Sciatic nerve (tissue), 2 donors: ENCODE results near the gene TCAP. TPM values are rescaled to one million over a fixed set of nuclear protein-coding genes. Genes with fewer than 3 reads are reported as not detected.
A peak's percentile ranks its signal among the peaks of the same experiment; 100 is the strongest.

Experiments used
- ATAC-seq: fragments of 200-7000 bp; cut with Tn5 transposase; one replicate; pipeline ENCODE4 v1.9.1; 2020; ENCODE audit warnings: mild to moderate bottlenecking, moderate library complexity
- DNase-seq: peaks from one replicate; pipeline ENCODE4 v3.0.0-alpha.2; 2020; ENCODE audit warnings: low spot score
- intact Hi-C: fragments of 100-400 bp; cut with DNase I; formaldehyde crosslinking; loops from one replicate; pipeline ENCODE4 v1.14.2; 2022
- total RNA-seq: library from RNA; stranded (reverse); fragmentation: NEBNext Ultra II Directional; extraction: Animal tissue kit (Norgen Biotek cat#: 25700); gene quantifications from one replicate; pipeline ENCODE4 v1.2.1, GENCODE V29; 2021
- donor health status: DM: no; HTN: no; CAD: no.
- donor health status: DM: no; HTN: no; CAD: no.

TCAP gene
- total RNA-seq, 1 donor from 2014 or later = 2.0 TPM

GRCh38 chr17:39642291-39643074 is 22.7 kb upstream of the TCAP start:
- no peak for ATAC-seq
- intact Hi-C loops = no loop called here
- DNase-seq = no peak

GRCh38 chr17:39643271-39643670 is 21.9 kb upstream of the TCAP start:
- ATAC-seq (no peak), DNase-seq (no peak)

GRCh38 chr17:39647256-39647655 is 17.9 kb upstream of the TCAP start:
- intact Hi-C loops = loop anchor here (5.0 kb wide), 1 partner anchor 825 kb away; no protein-coding TSS in a partner anchor
- no peak for ATAC-seq

More at GRCh38 chr17:39643271-39643670, 21.9 kb upstream of the TCAP start:
- intact Hi-C loops = no loop called here

GRCh38 chr17:39648616-39649366 is 16.4 kb upstream of the TCAP start:
- ATAC-seq (no peak), DNase-seq (no peak)
- intact Hi-C loops = loop anchor here (5.0 kb wide), 1 partner anchor 824 kb away; no protein-coding TSS in a partner anchor

More at GRCh38 chr17:39647256-39647655, 17.9 kb upstream of the TCAP start:
- DNase-seq = no peak

- ATAC-seq (no peak), DNase-seq (no peak)
- intact Hi-C loops = no loop called here
These were observed 15.0 kb upstream of the TCAP start for GRCh38 chr17:39650121-39650579.

- no peak for DNase-seq
- no peak for ATAC-seq
- intact Hi-C loops = no loop called here
These were observed 13.1 kb upstream of the TCAP start for GRCh38 chr17:39651923-39652586.

- peak; percentile 71 for ATAC-seq
- intact Hi-C loops = no loop called here
- DNase-seq = no peak
These were observed 12.4 kb upstream of the TCAP start for GRCh38 chr17:39652587-39653315.

- DNase-seq (no peak), ATAC-seq (peak; percentile 14)
- intact Hi-C loops = no loop called here
These were observed 11.9 kb upstream of the TCAP start for GRCh38 chr17:39653316-39653661.

- intact Hi-C loops = no loop called here
- ATAC-seq (peak; percentile 71), DNase-seq (peak; percentile 85)
These were observed 11.4 kb upstream of the TCAP start for GRCh38 chr17:39653662-39654331.

- DNase-seq (no peak), ATAC-seq (no peak)
- intact Hi-C loops = no loop called here
These were observed 10.0 kb upstream of the TCAP start for GRCh38 chr17:39655105-39655504.

- intact Hi-C loops = no loop called here
- DNase-seq = no peak
- no peak for ATAC-seq
These were observed 6.8 kb upstream of the TCAP start for GRCh38 chr17:39658346-39658745.

GRCh38 chr17:39658760-39659159 is 6.4 kb upstream of the TCAP start:
- DNase-seq (no peak), ATAC-seq (no peak)
- intact Hi-C loops = no loop called here

- DNase-seq = no peak
- intact Hi-C loops = no loop called here
- ATAC-seq = peak; percentile 41
These were observed 5.7 kb upstream of the TCAP start for GRCh38 chr17:39659279-39660010.

GRCh38 chr17:39660011-39660360 is 5.2 kb upstream of the TCAP start:
- DNase-seq = no peak
- intact Hi-C loops = no loop called here
- ATAC-seq = no peak

- DNase-seq (no peak), ATAC-seq (no peak)
- intact Hi-C loops = no loop called here
These were observed 4.5 kb upstream of the TCAP start for GRCh38 chr17:39660397-39661385.

- intact Hi-C loops = no loop called here
- ATAC-seq = no peak
- DNase-seq = no peak
These were observed 3.2 kb upstream of the TCAP start for GRCh38 chr17:39661744-39662541.
